Right lobe of liver (tissue), 6 donors: Measurements from ENCODE around the gene ZNF275. TPM values are rescaled to one million over a fixed set of nuclear protein-coding genes. Genes with fewer than 3 reads are reported as not detected.

ENCODE experiments used
- ATAC-seq, 4 donors: fragments of 200-7000 bp; cut with Tn5 transposase; one replicate each; pipeline ENCODE4 v1.9.1; 2020; ENCODE audit warnings: mild to moderate bottlenecking in 4 of 4, moderate library complexity in 4 of 4
- DNase-seq, 3 donors: peaks; one replicate each; pipeline ENCODE4 v3.0.0-alpha.2; 2020
- H3K27ac ChIP-seq, 3 donors: fragments of 200-600 bp; one replicate each; pipeline ENCODE4 v1.8.0; 2022
- H3K27me3 ChIP-seq, 2 donors: fragments of 200-600 bp; one replicate each; pipeline ENCODE4 v1.8.0; 2022
- H3K36me3 ChIP-seq, 4 donors: fragments of 200-600 bp; sonication (generic) in 1 of 4; one replicate each; pipeline versions ENCODE4 v1.5.1 to v1.8.0; 2017 to 2022; ENCODE audit warnings: control low read depth in 1 of 4
- H3K4me1 ChIP-seq, 4 donors: fragments of 200-600 bp; sonication (generic) in 1 of 4; one replicate each; pipeline versions ENCODE4 v1.5.1 to v1.8.0; 2017 to 2022; ENCODE audit warnings: control low read depth in 1 of 4
- H3K4me3 ChIP-seq, 3 donors: fragments of 200-600 bp; one replicate each; pipeline ENCODE4 v1.8.0; 2022
- H3K9me3 ChIP-seq, 4 donors: fragments of 200-600 bp; sonication (generic) in 1 of 4; one replicate each; pipeline versions ENCODE4 v1.5.1 to v1.8.0; 2017 to 2022; ENCODE audit warnings: control low read depth in 1 of 4
- CTCF ChIP-seq, 4 donors: fragments of 200-600 bp in 3 of 4; fragments of 450-650 bp in 1 of 4; IDR thresholded peaks; one replicate each; pipeline versions ENCODE4 v1.5.1 to v1.8.0; 2016 to 2022; ENCODE audit warnings: antibody characterized with exemption in 4 of 4, mild to moderate bottlenecking in 2 of 4
- POLR2A ChIP-seq: fragments of 450-650 bp; IDR thresholded peaks from one replicate; pipeline ENCODE4 v1.6.1; 2017; ENCODE audit warnings: antibody characterized with exemption, mild to moderate bottlenecking
- WGBS: methylation state at CpG from one replicate; pipeline ENCODE4 v1.1.6; 2018; ENCODE audit warnings: low coverage, low lambda C conversion rate; ENCODE audit not compliant: insufficient coverage; ENCODE audit errors: missing lambda C conversion rate; 5-methylcytosine and 5-hydroxymethylcytosine counted together
- intact Hi-C, 2 donors: fragments of 100-400 bp; cut with DNase I; formaldehyde crosslinking; loops; one replicate each; pipeline versions ENCODE4 v1.11.2 to v1.14.1; 2022
- total RNA-seq, 6 experiments: library from RNA; depleted of rRNA in 2 of 6; stranded (reverse); fragments of >200 nt in 2 of 6; fragmentation: NEBNext Ultra II Directional in 3 of 6; extraction: Animal tissue kit (Norgen Biotek cat#: 25700) in 3 of 6; gene quantifications; one replicate each; pipeline versions ENCODE4 v1.1.0 to v1.2.4, GENCODE V29; 2016 to 2023
- donor health status: DM: no; HTN: yes; CAD: no.
- donor health status: DM: no; HTN: no; CAD: no.
- donor health status: DM: no; HTN: no; CAD: no.
- donor health status: DM: no; HTN: yes; CAD: no.
- donor health status: DM: no; HTN: yes; CAD: no.

ZNF275 gene
- total RNA-seq, 6 experiments from 2014 or later: 8.1 to 12.0 (median 10.3) TPM

DNA sequence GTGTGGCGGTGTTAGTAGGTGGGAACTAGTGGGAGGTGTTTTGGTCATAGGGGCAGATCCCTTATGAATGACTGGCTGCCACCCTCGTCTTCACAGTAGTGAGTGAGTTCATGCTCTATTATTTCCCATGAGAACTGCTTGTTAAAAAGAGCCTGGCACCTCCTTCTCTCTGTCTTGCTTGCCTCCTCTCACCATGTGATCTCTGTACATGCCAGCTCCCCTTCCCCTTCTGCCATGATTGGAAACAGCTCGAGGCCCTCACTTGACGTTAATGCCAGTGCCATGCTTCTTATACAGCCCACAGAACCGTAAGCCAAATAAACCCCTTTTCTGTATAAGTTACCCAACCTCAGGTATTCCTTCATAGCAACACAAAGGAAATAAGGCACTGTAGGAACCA is 34.1 kb upstream of the ZNF275 start:
- Histone ChIP-seq H3K36me3 (no peaks in the 10 kb centered on the region), H3K27ac (no peak overlapping the region), H3K4me3 (no peak overlapping the region), H3K4me1 (no peaks in the 10 kb centered on the region), H3K27me3 (no peaks in the 10 kb centered on the region), H3K9me3 (no peaks in the 10 kb centered on the region)
- TF ChIP-seq CTCF (IDR thresholded peaks at IDR 0.05) (no peak), POLR2A (no peak)
- DNase-seq: no peak
- intact Hi-C loops: no loop called here
- WGBS: 55% methylated on average over 3 of the region's 5 CpGs
- no peak for ATAC-seq

- Histone ChIP-seq H3K9me3 (no peaks in the 10 kb centered on the region), H3K4me1 (no peaks in the 10 kb centered on the region), H3K4me3 (no peak overlapping the region), H3K27ac (no peak overlapping the region), H3K27me3 (no peaks in the 10 kb centered on the region), H3K36me3 (no peaks in the 10 kb centered on the region)
- WGBS: 64% methylated on average over 3 of the region's 3 CpGs
- DNase-seq (no peak), ATAC-seq (no peak)
- intact Hi-C loops: no loop called here
- no peak for TF ChIP-seq CTCF (IDR thresholded peaks at IDR 0.05)
These were observed 32.2 kb upstream of the ZNF275 start for GRCh38 chrX:153301746-153302145.

GRCh38 chrX:153302796-153303195 is 31.2 kb upstream of the ZNF275 start:
- intact Hi-C loops: no loop called here
- TF ChIP-seq POLR2A (no peak), CTCF (IDR thresholded peaks at IDR 0.05) (no peak)
- Histone ChIP-seq H3K4me3 (no peak overlapping the region), H3K27ac (no peak overlapping the region), H3K9me3 (no peaks in the 10 kb centered on the region), H3K36me3 (no peaks in the 10 kb centered on the region), H3K27me3 (no peaks in the 10 kb centered on the region), H3K4me1 (no peaks in the 10 kb centered on the region)
- DNase-seq (no peak), ATAC-seq (no peak)
- 63% methylated on average over 3 of the region's 4 CpGs for WGBS

DNA sequence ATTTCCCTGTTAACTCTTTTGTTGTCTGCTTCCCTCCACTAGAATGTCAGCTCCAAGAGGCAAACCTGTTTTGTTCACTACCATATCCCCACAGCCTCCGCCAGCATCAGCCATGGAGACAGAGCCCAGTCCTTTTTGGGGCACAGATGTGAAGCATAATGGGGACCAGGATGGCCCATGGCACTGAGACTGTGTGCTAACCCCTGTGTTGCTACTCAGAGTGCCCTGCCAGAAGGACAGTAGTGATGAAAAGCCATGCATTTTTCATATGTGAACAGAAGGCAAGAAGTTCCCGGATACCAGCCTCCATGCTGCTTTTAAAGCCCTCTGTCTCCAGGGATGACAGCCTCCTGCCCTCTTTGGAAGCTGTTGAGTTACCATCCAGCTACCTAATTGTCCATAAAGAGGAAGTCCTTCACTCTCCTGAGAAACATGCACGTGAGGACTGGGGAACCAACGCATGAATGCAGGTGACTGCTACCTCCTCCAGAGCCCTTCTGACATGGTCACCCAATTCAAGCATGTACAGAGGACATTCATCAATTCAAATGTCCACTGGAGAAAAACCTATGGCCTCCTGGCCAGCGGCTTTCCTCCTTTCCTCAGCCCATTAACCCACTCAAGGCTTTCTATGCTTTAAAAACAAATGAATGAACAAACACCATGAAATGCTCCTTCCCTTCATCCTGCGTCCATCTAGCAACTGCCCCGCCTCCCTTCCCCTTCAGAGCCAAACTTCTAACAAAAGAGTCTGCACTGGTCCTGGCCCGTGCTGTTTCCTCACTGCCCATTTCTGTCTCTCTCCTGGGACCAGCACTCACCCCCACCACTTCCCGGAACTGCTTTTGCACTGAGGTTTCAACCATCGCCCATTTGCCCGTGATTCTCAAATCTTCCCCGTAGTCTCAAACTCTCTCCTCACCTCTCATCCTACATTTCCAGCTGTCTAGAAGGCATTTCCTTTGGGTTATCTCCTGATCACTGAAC is 30.4 kb upstream of the ZNF275 start:
- no peak overlapping the region for H3K27ac ChIP-seq
- no peaks in the 10 kb centered on the region for H3K9me3 ChIP-seq
- intact Hi-C loops: no loop called here
- DNase-seq: no peak
- no peak overlapping the region for H3K4me3 ChIP-seq
- no peaks in the 10 kb centered on the region for H3K36me3 ChIP-seq
- ATAC-seq: no peak
- no peaks in the 10 kb centered on the region for H3K4me1 ChIP-seq
- TF ChIP-seq POLR2A (no peak), CTCF (IDR thresholded peaks at IDR 0.05) (no peak)
- WGBS: 65% methylated on average over 10 of the region's 12 CpGs
- H3K27me3 ChIP-seq: no peaks in the 10 kb centered on the region
